ENCODE data around the gene PEX11A. TPM values are rescaled to one million over a fixed set of nuclear protein-coding genes. Genes with fewer than 3 reads are reported as not detected.

The PEX11A gene, protein sequence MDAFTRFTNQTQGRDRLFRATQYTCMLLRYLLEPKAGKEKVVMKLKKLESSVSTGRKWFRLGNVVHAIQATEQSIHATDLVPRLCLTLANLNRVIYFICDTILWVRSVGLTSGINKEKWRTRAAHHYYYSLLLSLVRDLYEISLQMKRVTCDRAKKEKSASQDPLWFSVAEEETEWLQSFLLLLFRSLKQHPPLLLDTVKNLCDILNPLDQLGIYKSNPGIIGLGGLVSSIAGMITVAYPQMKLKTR
- 3.1 and 5.2 TPM in 2 replicates for total RNA-seq

GRCh38 chr15:89690276-89691218, at the start of gene PEX11A, which contains the start of gene WDR93:
Gene PEX11A (minus strand): TSS chr15:89690754. CDS start chr15:89690632, 122 bp downstream.
Gene WDR93 (plus strand): TSS chr15:89690811. CDS start chr15:89701747, 10,936 bp downstream.

GRCh38 chr15:89679212-89679611, 11.3 kb downstream of the PEX11A start, which contains the start of gene PLIN1:
Gene PLIN1 (minus strand): TSS chr15:89679367. CDS start chr15:89677489, 1,878 bp downstream.

GRCh38 chr15:89654847-89655805, 35.4 kb downstream of the PEX11A start, which contains the start of gene KIF7:
Gene KIF7 (minus strand): TSS chr15:89655467. CDS start chr15:89652930, 2,537 bp downstream.

Small RNA genes lying within 50 kb of the gene (small RNA-seq; reads per million reads assigned to genes)
- not detected for gene RNU6-132P

Other genes starting within 250 kb of the PEX11A start
- gene RHCG, start 194.2 kb downstream of the PEX11A start, total RNA-seq, result not detected in 2 replicates
- 10.9 and 16.2 TPM in 2 replicates for gene TICRR, start 115.3 kb downstream of the PEX11A start, total RNA-seq
- 6.5 and 7.8 TPM in 2 replicates for gene KIF7, start 35.3 kb downstream of the PEX11A start, total RNA-seq
- gene PLIN1, start 11.4 kb downstream of the PEX11A start, total RNA-seq, result under 0.01 TPM in 1 of 2 replicates, not detected in the other
- gene WDR93, start 57 bp upstream of the PEX11A start, total RNA-seq, result 0.13 TPM in 1 of 2 replicates, not detected in the other
- gene MESP1, start 60.5 kb upstream of the PEX11A start, total RNA-seq, result 0.36 and 0.66 TPM in 2 replicates
- 0.14 and 0.27 TPM in 2 replicates for gene MESP2, start 85.6 kb upstream of the PEX11A start, total RNA-seq
- 19.0 and 70.2 TPM in 2 replicates for gene ANPEP, start 124.1 kb upstream of the PEX11A start, total RNA-seq
- gene AP3S2, start 203.2 kb upstream of the PEX11A start, total RNA-seq, result 39.5 and 53.2 TPM in 2 replicates
- gene ARPIN, start 222.2 kb upstream of the PEX11A start, total RNA-seq, result 12.0 and 16.3 TPM in 2 replicates

Measured in thoracic aorta endothelial cell (primary cell).